HUES6 (cell line): ENCODE results near the gene TNKS2.
"Not testable (repeated sequence)": the region's sequence is repeated elsewhere in the genome, so short reads cannot be mapped to it uniquely, and the experiment has no call there.

Source experiments
- H3K27ac ChIP-seq: 2 replicates; pipeline ENCODE4 v1.7.0; 2013; ENCODE audit warnings: low read depth, mild to moderate bottlenecking, low read length, inconsistent platforms
- H3K27me3 ChIP-seq: 2 replicates; pipeline ENCODE4 v1.6.1; 2013; ENCODE audit warnings: low read length; ENCODE audit not compliant: control insufficient read depth, insufficient read depth
- H3K36me3 ChIP-seq: 2 replicates; pipeline ENCODE4 v1.6.1; 2013; ENCODE audit warnings: low read length; ENCODE audit not compliant: control insufficient read depth, insufficient read depth
- H3K4me1 ChIP-seq: 2 replicates; pipeline ENCODE4 v1.6.1; 2013; ENCODE audit warnings: low read length; ENCODE audit not compliant: control insufficient read depth, insufficient read depth
- H3K4me3 ChIP-seq: 2 replicates; pipeline ENCODE4 v1.5.1; 2013; ENCODE audit warnings: low read depth, low read length
- H3K9ac ChIP-seq: one replicate; pipeline ENCODE4 v1.6.1; 2013; ENCODE audit warnings: mild to moderate bottlenecking, low read length
- H3K9me3 ChIP-seq: 2 replicates; pipeline ENCODE4 v1.6.1; 2013; ENCODE audit warnings: low read depth, low read length; ENCODE audit not compliant: control insufficient read depth, insufficient read depth

TNKS2 gene

GRCh38 chr10:91796331-91797047 lies 1.7 kb upstream of the TNKS2 start:
- no peak overlapping the region for H3K27ac ChIP-seq
- peaks cover 32% of the 10 kb centered on the region for H3K4me1 ChIP-seq
- peak overlapping the region; percentile 61 for H3K9ac ChIP-seq
- H3K36me3 ChIP-seq = 0 out of 2 replicates have a peak, but pooled peaks cover 3% of the 10 kb centered on the region
- H3K4me3 ChIP-seq = peak overlapping the region; percentile 92
- no peaks in the 10 kb centered on the region for H3K9me3 ChIP-seq
- H3K27me3 ChIP-seq = no peaks in the 10 kb centered on the region; the same call in 1 of the 2 replicates

GRCh38 chr10:91797048-91797690 lies 1.1 kb upstream of the TNKS2 start:
- H3K27me3 ChIP-seq = no peaks in the 10 kb centered on the region; the same call in 1 of the 2 replicates
- peak overlapping the region; percentile 92 for H3K4me3 ChIP-seq
- peak overlapping the region; percentile 100 for H3K27ac ChIP-seq
- H3K36me3 ChIP-seq = peaks cover 10% of the 10 kb centered on the region
- H3K9ac ChIP-seq = peak overlapping the region; percentile 97
- H3K4me1 ChIP-seq = peaks cover 32% of the 10 kb centered on the region
- H3K9me3 ChIP-seq = no peaks in the 10 kb centered on the region

- Histone ChIP-seq H3K27ac (peak overlapping the region; percentile 100), H3K9me3 (no peaks in the 10 kb centered on the region), H3K27me3 (no peaks in the 10 kb centered on the region; the same call in 1 of the 2 replicates), H3K4me1 (peaks cover 32% of the 10 kb centered on the region), H3K4me3 (peak overlapping the region; percentile 92), H3K9ac (peak overlapping the region; percentile 97), H3K36me3 (peaks cover 24% of the 10 kb centered on the region)
These were observed 704 bp downstream of the TNKS2 start for GRCh38 chr10:91798649-91799611.

GRCh38 chr10:91799612-91799975 lies 1.4 kb downstream of the TNKS2 start:
- H3K9me3 ChIP-seq = no peaks in the 10 kb centered on the region
- H3K4me3 ChIP-seq = peak overlapping the region; percentile 92
- no peaks in the 10 kb centered on the region for H3K27me3 ChIP-seq
- peak overlapping the region; percentile 97 for H3K9ac ChIP-seq
- H3K36me3 ChIP-seq = peaks cover 30% of the 10 kb centered on the region
- H3K4me1 ChIP-seq = peaks cover 32% of the 10 kb centered on the region
- H3K27ac ChIP-seq = no peak overlapping the region

- Histone ChIP-seq H3K27ac (no peak overlapping the region), H3K27me3 (no peaks in the 10 kb centered on the region), H3K4me1 (peaks cover 32% of the 10 kb centered on the region), H3K9me3 (no peaks in the 10 kb centered on the region), H3K9ac (peak overlapping the region; percentile 45), H3K36me3 (peaks cover 35% of the 10 kb centered on the region), H3K4me3 (peak overlapping the region; percentile 92)
These were observed 2.0 kb downstream of the TNKS2 start for GRCh38 chr10:91800182-91800581.

- peak overlapping the region; percentile 92; the same call in 1 of the 2 replicates for H3K4me3 ChIP-seq
- no peak overlapping the region for H3K27ac ChIP-seq
- H3K4me1 ChIP-seq = peaks cover 32% of the 10 kb centered on the region
- H3K9me3 ChIP-seq = no peaks in the 10 kb centered on the region
- H3K27me3 ChIP-seq = no peaks in the 10 kb centered on the region
- H3K36me3 ChIP-seq = peaks cover 36% of the 10 kb centered on the region
- no peak overlapping the region for H3K9ac ChIP-seq
These were observed 2.5 kb downstream of the TNKS2 start for GRCh38 chr10:91800756-91801155.

- Histone ChIP-seq H3K9ac (no peak overlapping the region), H3K36me3 (peaks cover 40% of the 10 kb centered on the region)
These were observed 5.3 kb downstream of the TNKS2 start for GRCh38 chr10:91803386-91804125.

GRCh38 chr10:91804126-91804510 lies 5.9 kb downstream of the TNKS2 start:
- Histone ChIP-seq H3K4me1 (peaks cover 12% of the 10 kb centered on the region), H3K9ac (no peak overlapping the region), H3K27me3 (no peaks in the 10 kb centered on the region), H3K4me3 (no peak overlapping the region), H3K27ac (no peak overlapping the region), H3K9me3 (no peaks in the 10 kb centered on the region), H3K36me3 (peaks cover 40% of the 10 kb centered on the region)

More at GRCh38 chr10:91803386-91804125, 5.3 kb downstream of the TNKS2 start:
- Histone ChIP-seq H3K4me1 (peaks cover 12% of the 10 kb centered on the region), H3K27me3 (no peaks in the 10 kb centered on the region), H3K4me3 (no peak overlapping the region), H3K9me3 (no peaks in the 10 kb centered on the region), H3K27ac (no peak overlapping the region)

- no peaks in the 10 kb centered on the region for H3K9me3 ChIP-seq
- peaks cover 40% of the 10 kb centered on the region for H3K36me3 ChIP-seq
- no peak overlapping the region for H3K9ac ChIP-seq
- no peak overlapping the region for H3K4me3 ChIP-seq
- no peak overlapping the region for H3K27ac ChIP-seq
- no peaks in the 10 kb centered on the region for H3K27me3 ChIP-seq
- peaks cover 5% of the 10 kb centered on the region; the same call in 1 of the 2 replicates for H3K4me1 ChIP-seq
These were observed 7.0 kb downstream of the TNKS2 start for GRCh38 chr10:91805110-91805838.

- not testable (repeated sequence) for H3K4me1 ChIP-seq, H3K9me3 ChIP-seq, H3K9ac ChIP-seq, H3K4me3 ChIP-seq, H3K27me3 ChIP-seq, H3K27ac ChIP-seq
- peaks cover 33% of the 10 kb centered on the region for H3K36me3 ChIP-seq
These were observed 9.0 kb downstream of the TNKS2 start for GRCh38 chr10:91807264-91807663.
